GM12873 (cell line): ENCODE data around the gene CSTPP1.

Source experiments
- TF ChIP-seq, protein P1 (sequence below): IDR thresholded peaks from 2 replicates; pipeline ENCODE4 v1.5.1; 2012; ENCODE audit warnings: low read depth, mild to moderate bottlenecking, moderate library complexity, low read length, control low read depth; ENCODE audit not compliant: insufficient read depth; ENCODE audit errors: missing control alignments

The CSTPP1 gene

DNA sequence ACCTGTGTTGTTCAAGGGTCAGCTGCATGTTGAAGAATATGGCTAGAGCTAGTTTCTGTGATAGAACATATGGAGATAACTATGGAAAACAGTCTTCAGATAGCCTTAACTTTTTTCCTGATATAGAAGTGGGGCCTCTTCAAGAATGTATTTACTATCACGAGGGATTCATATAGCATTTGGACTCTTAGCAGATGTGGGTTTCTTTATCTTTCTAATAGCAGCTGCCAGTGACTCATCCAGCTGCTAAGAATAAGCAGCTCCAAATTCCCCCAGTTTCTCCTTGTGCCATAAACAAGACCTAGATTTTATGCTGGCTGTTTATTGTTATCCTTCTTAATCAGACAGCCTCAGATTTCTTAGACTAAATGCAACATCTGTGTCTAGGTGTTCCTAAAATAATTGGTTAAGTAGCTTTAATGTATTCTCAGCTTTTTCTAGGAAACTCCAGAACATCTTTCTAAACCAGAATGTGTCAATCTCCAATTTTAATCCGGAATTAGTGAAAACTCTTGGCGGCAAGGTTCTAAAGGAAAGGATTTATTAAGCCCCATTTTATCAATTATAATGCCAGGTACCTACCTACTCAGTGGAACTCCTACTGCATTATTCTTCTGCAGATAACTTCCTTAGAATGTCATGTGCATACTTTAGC lies 119.8 kb downstream of the CSTPP1 start:
- TF ChIP-seq, protein P1, sequence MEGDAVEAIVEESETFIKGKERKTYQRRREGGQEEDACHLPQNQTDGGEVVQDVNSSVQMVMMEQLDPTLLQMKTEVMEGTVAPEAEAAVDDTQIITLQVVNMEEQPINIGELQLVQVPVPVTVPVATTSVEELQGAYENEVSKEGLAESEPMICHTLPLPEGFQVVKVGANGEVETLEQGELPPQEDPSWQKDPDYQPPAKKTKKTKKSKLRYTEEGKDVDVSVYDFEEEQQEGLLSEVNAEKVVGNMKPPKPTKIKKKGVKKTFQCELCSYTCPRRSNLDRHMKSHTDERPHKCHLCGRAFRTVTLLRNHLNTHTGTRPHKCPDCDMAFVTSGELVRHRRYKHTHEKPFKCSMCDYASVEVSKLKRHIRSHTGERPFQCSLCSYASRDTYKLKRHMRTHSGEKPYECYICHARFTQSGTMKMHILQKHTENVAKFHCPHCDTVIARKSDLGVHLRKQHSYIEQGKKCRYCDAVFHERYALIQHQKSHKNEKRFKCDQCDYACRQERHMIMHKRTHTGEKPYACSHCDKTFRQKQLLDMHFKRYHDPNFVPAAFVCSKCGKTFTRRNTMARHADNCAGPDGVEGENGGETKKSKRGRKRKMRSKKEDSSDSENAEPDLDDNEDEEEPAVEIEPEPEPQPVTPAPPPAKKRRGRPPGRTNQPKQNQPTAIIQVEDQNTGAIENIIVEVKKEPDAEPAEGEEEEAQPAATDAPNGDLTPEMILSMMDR, result no peak

DNA sequence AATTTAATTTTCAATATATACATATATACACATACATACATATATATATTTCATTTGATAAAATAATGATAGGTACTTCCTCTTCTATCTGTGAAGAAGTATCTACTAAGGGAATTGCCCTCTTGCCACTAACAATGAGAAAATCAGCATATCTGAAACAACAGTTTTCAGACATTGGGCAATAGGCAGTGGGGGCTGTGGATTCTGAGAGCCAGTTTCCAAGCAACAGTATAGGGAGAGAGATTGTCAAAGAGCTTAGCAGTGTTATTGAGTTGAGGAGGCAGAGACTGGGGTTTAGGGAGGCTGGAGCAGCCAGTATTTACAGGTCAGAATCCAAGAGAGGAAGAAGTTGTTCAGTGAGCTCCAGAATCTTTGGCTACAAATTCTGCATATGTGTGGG lies 120.8 kb downstream of the CSTPP1 start:
- TF ChIP-seq, protein P1, result no peak

DNA sequence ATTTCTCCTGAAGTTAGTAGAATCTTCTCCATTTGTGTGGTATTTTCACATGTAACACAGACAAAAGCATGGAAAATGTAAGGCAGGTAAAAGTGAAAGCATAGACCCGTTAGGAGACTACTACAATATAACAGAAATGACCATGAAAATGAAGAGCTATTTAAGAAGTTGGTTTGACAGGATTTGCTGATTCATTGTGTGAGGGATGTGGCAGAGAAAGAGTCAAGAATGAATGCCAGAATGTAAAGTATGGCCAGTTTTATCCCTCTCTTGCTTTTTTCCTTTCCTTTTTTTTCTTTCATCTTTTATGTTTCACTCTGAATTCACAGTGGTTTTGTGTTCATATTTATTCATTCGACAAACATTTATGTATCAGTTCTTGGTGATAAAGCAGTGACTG lies 124.2 kb downstream of the CSTPP1 start:
- TF ChIP-seq, protein P1, result no peak

DNA sequence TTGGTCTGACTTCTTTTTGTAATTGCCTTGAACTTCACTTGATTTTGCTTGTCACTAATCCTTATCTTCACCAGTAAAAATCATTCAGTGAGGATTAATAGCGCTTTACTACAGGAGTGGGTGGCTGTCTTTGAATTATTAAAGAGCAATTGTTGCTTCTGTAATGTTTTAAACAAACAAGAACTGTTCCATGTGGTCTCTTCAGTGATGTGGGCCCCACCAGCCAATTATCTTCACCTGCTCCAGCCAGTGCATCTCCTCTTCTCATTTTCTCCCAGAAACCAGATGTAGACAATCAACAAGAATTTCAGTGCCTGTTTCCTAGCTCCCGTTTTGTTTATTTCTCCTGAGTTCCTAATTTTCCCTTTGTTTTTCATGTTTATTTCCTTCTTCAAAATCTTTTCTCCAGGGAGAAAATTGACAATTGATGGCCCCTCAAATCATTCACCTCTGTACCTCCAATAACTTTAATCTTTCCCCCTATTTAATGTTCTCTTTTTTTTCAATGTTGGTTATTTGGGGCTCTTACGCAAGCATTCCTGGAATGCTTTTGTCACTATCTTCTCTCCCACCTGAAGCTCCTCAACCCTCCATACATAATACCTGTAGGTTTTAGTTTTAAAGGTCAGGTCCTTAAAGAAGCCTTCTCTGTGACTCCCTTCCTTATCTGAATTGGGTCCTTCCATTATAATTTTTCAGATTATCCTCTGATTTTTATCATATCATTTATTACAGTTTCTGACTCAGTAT lies 125.0 kb downstream of the CSTPP1 start:
- TF ChIP-seq, protein P1, result no peak

DNA sequence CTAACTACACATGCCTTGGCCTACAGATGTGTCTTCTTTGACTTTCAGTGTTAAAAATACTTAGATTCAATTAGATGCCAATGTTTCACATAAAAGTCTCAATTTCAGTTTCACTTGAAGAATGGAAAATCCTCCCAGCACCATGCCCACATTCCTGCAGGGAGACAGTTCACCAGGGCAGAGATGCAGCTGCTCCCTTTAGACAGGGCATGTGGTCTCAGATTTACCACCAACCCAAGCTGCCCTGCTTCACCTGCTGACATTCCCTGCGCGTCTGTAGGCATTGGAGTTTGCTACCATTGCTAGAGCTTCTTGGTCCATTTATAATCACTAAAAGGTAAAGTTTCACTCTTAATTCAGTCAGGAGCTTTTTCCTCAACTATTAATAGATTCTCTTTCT lies 126.2 kb downstream of the CSTPP1 start:
- TF ChIP-seq, protein P1, result no peak

DNA sequence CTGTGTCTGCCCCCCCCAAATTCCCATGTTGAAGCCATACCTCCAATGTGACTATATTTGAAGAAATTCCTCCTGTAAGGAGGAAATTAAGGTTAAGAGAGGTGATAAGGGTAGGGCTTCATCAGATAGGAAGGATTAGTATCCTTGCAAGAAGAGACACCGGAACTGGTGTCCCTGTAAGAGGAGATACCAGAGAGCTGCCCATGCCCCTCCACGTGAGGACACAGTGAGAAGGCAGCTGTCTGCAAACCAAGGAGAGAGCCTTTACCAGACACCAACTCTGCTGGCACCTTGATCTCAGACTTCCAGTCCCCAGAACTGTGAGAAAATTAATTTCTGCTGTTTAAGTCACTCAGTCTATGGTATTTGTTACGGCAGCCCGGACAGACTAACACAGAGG lies 130.8 kb downstream of the CSTPP1 start:
- TF ChIP-seq, protein P1, result no peak

DNA sequence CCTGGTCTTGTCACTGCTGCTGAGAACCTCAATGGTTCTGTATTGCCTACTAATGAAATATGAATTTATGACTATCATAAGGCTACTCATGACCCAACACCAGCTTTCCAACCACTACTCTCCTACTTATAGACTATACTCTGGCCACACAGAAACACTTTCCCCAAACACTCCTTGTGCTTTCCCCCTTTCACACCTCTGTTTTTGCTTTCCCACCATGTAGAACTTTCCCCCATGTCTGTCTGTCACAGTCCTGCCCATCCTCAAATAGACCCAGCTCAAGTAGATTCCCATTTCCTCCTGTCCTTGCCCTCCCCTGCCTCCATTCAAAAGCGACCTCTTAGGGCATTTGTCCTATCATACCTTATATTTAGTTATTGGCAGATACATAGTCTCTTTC lies 134.2 kb downstream of the CSTPP1 start:
- TF ChIP-seq, protein P1, result no peak
